Measurements from ENCODE around the gene GDPD1.
"Not testable (repeated sequence)": the region's sequence is repeated elsewhere in the genome, so short reads cannot be mapped to it uniquely, and the experiment has no call there.

Gene GDPD1

GRCh38 chr17:59254742-59255141, 34.4 kb downstream of the GDPD1 start:
- no peak for DNase-seq

- DNase-seq: no peak
Measured at GRCh38 chr17:59257101-59257500, 36.8 kb downstream of the GDPD1 start.

GRCh38 chr17:59260722-59261121, 40.4 kb downstream of the GDPD1 start:
- no peak for DNase-seq

- DNase-seq: no peak
Measured at GRCh38 chr17:59266745-59267144, 46.4 kb downstream of the GDPD1 start.

- no peak for DNase-seq
Measured at GRCh38 chr17:59267776-59268175, 47.5 kb downstream of the GDPD1 start.

- no peak for DNase-seq
Measured at GRCh38 chr17:59275618-59276017, 55.3 kb downstream of the GDPD1 start.

GRCh38 chr17:59277031-59277430, 56.7 kb downstream of the GDPD1 start:
- no peak for DNase-seq

GRCh38 chr17:59278406-59278805, 58.1 kb downstream of the GDPD1 start:
- no peak for DNase-seq

GRCh38 chr17:59284317-59284716, 64.0 kb downstream of the GDPD1 start:
- DNase-seq: no peak

GRCh38 chr17:59287452-59287851, 67.1 kb downstream of the GDPD1 start:
- no peak for DNase-seq

GRCh38 chr17:59287891-59288290, 67.6 kb downstream of the GDPD1 start:
- DNase-seq: no peak

GRCh38 chr17:59289981-59290301, 69.6 kb downstream of the GDPD1 start:
- no peak for DNase-seq

GRCh38 chr17:59290302-59290998, 70.1 kb downstream of the GDPD1 start:
- DNase-seq: not testable (repeated sequence)

- DNase-seq: no peak
Measured at GRCh38 chr17:59292174-59292523, 71.8 kb downstream of the GDPD1 start.

- DNase-seq: no peak
Measured at GRCh38 chr17:59296190-59296589, 75.9 kb downstream of the GDPD1 start.

- DNase-seq: no peak
Measured at GRCh38 chr17:59298521-59298920, 78.2 kb downstream of the GDPD1 start.

- DNase-seq: no peak
Measured at GRCh38 chr17:59299400-59300092, 79.2 kb downstream of the GDPD1 start.

- no peak for DNase-seq
Measured at GRCh38 chr17:59300941-59301340, 80.6 kb downstream of the GDPD1 start.

GRCh38 chr17:59304811-59305210, 84.5 kb downstream of the GDPD1 start:
- no peak for DNase-seq

GRCh38 chr17:59310263-59310920, 90.1 kb downstream of the GDPD1 start:
- no peak for DNase-seq

- DNase-seq: peak in 1 of 2 experiments; percentile 20
Measured at GRCh38 chr17:59311051-59311468, 90.7 kb downstream of the GDPD1 start.

GRCh38 chr17:59311521-59311920, 91.2 kb downstream of the GDPD1 start:
- DNase-seq: not testable (repeated sequence)

GRCh38 chr17:59315866-59316265, 95.6 kb downstream of the GDPD1 start:
- no peak for DNase-seq
